Fibroblast of skin of right biceps (primary cell): ENCODE results near the gene CLSTN2.

Experiments
- DNase-seq: peaks from one replicate; pipeline ENCODE4 v3.0.0-alpha.2; 2013

Gene CLSTN2

GRCh38 chr3:140097874-140098635, 163.1 kb downstream of the CLSTN2 start:
- DNase-seq, result no peak

- DNase-seq, result no peak
Observed at GRCh38 chr3:140100479-140100878, 165.5 kb downstream of the CLSTN2 start.

- DNase-seq, result no peak
Observed at GRCh38 chr3:140103166-140103565, 168.2 kb downstream of the CLSTN2 start.

- DNase-seq, result no peak
Observed at GRCh38 chr3:140103986-140104645, 169.1 kb downstream of the CLSTN2 start.

- no peak for DNase-seq
Observed at GRCh38 chr3:140113996-140114788, 179.2 kb downstream of the CLSTN2 start.

GRCh38 chr3:140114789-140115080, 179.8 kb downstream of the CLSTN2 start:
- DNase-seq, result no peak

GRCh38 chr3:140117096-140117526, 182.1 kb downstream of the CLSTN2 start:
- no peak for DNase-seq

GRCh38 chr3:140122183-140122582, 187.2 kb downstream of the CLSTN2 start:
- DNase-seq, result no peak

- DNase-seq, result no peak
Observed at GRCh38 chr3:140128217-140128616, 193.2 kb downstream of the CLSTN2 start.

GRCh38 chr3:140128631-140129030, 193.6 kb downstream of the CLSTN2 start:
- DNase-seq, result peak; percentile 30

- DNase-seq, result no peak
Observed at GRCh38 chr3:140129768-140130284, 194.8 kb downstream of the CLSTN2 start.

- DNase-seq, result no peak
Observed at GRCh38 chr3:140131895-140132294, 196.9 kb downstream of the CLSTN2 start.

- no peak for DNase-seq
Observed at GRCh38 chr3:140134231-140134965, 199.4 kb downstream of the CLSTN2 start.

- no peak for DNase-seq
Observed at GRCh38 chr3:140135461-140135860, 200.5 kb downstream of the CLSTN2 start.

GRCh38 chr3:140143367-140144069, 208.5 kb downstream of the CLSTN2 start:
- DNase-seq, result no peak

- no peak for DNase-seq
Observed at GRCh38 chr3:140145528-140145927, 210.5 kb downstream of the CLSTN2 start.

GRCh38 chr3:140146668-140147067, 211.7 kb downstream of the CLSTN2 start:
- DNase-seq, result no peak

GRCh38 chr3:140147965-140148490, 213.0 kb downstream of the CLSTN2 start:
- no peak for DNase-seq

GRCh38 chr3:140148824-140149390, 213.9 kb downstream of the CLSTN2 start:
- DNase-seq, result no peak

- DNase-seq, result no peak
Observed at GRCh38 chr3:140151321-140151720, 216.3 kb downstream of the CLSTN2 start.

GRCh38 chr3:140152851-140153639, 218.1 kb downstream of the CLSTN2 start:
- no peak for DNase-seq
